Cardiac muscle cell (in vitro differentiated cells and primary cell): ENCODE measurements around the gene PHACTR3. TPM values are rescaled to one million over a fixed set of nuclear protein-coding genes. Genes with fewer than 3 reads are reported as not detected.

Source experiments
- DNase-seq, 2 donors: peaks; one replicate each; pipeline versions ENCODE4 v3.0.0 to v3.0.0-alpha.2; 2010 to 2017; ENCODE audit warnings: low read depth in 1 of 2, low spot score in 1 of 2
- H3K27ac ChIP-seq: fragments of 200-600 bp; sonication (generic); 2 replicates; pipeline ENCODE4 v1.5.1; 2016
- H3K27me3 ChIP-seq: fragments of 200-600 bp; sonication (generic); 2 replicates; pipeline ENCODE4 v1.6.0; 2016; ENCODE audit warnings: control low read depth
- H3K36me3 ChIP-seq: fragments of 200-600 bp; sonication (generic); 2 replicates; pipeline ENCODE4 v1.5.1; 2016; ENCODE audit warnings: control low read depth
- H3K4me1 ChIP-seq: fragments of 200-600 bp; sonication (generic); 2 replicates; pipeline ENCODE4 v1.8.1; 2017; ENCODE audit warnings: low read depth, mild to moderate bottlenecking, mixed run types
- H3K4me3 ChIP-seq: fragments of 200-600 bp; sonication (generic); 2 replicates; pipeline ENCODE4 v1.5.1; 2016; ENCODE audit warnings: mild to moderate bottlenecking
- H3K9me3 ChIP-seq: fragments of 200-600 bp; sonication (generic); 2 replicates; pipeline ENCODE4 v1.5.1; 2017; ENCODE audit warnings: low read depth, mild to moderate bottlenecking, control low read depth
- polyA plus RNA-seq: library from polyadenylated mRNA; unstranded; fragments of >200 nt; fragmentation: Nextera tagmentation; extraction: Ambion mirVana; gene quantifications from 2 replicates; pipeline ENCODE4 v1.2.1, GENCODE V29; 2016
- total RNA-seq: library from RNA; depleted of rRNA; stranded (reverse); fragments of >200 nt; gene quantifications from 2 replicates; pipeline ENCODE4 v1.2.3, GENCODE V29; 2016
- TF ChIP-seq, protein P1 (sequence below): IDR thresholded peaks from 2 replicates; pipeline ENCODE4 v1.5.1; 2012; ENCODE audit warnings: low read depth, mild to moderate bottlenecking, low read length

PHACTR3 gene
- total and polyA plus RNA-seq, 2 experiments from 2014 or later = 0.55 to 17.0 TPM

GRCh38 chr20:59589086-59589684 is 15.2 kb upstream of the PHACTR3 start:
- Histone ChIP-seq H3K4me3 (no peak overlapping the region), H3K36me3 (no peaks in the 10 kb centered on the region), H3K9me3 (no peaks in the 10 kb centered on the region), H3K4me1 (no peaks in the 10 kb centered on the region), H3K27me3 (no peaks in the 10 kb centered on the region), H3K27ac (no peak overlapping the region)
- TF ChIP-seq, protein P1, sequence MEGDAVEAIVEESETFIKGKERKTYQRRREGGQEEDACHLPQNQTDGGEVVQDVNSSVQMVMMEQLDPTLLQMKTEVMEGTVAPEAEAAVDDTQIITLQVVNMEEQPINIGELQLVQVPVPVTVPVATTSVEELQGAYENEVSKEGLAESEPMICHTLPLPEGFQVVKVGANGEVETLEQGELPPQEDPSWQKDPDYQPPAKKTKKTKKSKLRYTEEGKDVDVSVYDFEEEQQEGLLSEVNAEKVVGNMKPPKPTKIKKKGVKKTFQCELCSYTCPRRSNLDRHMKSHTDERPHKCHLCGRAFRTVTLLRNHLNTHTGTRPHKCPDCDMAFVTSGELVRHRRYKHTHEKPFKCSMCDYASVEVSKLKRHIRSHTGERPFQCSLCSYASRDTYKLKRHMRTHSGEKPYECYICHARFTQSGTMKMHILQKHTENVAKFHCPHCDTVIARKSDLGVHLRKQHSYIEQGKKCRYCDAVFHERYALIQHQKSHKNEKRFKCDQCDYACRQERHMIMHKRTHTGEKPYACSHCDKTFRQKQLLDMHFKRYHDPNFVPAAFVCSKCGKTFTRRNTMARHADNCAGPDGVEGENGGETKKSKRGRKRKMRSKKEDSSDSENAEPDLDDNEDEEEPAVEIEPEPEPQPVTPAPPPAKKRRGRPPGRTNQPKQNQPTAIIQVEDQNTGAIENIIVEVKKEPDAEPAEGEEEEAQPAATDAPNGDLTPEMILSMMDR = no peak
- no peak for DNase-seq

DNA sequence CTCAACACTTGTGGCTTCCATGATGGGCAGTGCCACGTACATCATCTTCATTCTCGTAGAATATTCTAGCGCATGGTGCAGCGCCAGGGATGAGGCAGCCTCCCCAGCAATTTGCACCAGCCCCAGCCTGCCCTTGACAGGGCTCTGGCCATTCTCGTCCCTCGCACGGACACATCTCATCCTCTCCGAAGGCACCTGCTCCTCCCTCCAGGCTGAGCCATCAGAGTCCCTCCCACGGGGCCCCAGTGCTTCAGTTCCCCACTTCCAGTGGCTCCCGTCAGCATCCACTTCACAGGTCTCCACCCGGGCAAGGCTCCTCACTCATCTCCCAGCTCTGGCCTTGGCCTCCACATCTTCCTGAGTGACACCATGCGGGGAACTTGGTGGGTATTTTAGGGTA is 13.3 kb upstream of the PHACTR3 start:
- no peaks in the 10 kb centered on the region for H3K27me3 ChIP-seq

GRCh38 chr20:59596690-59597089 is 7.7 kb upstream of the PHACTR3 start:
- H3K4me1 ChIP-seq = no peaks in the 10 kb centered on the region
- no peak overlapping the region for H3K27ac ChIP-seq
- DNase-seq = no peak
- no peaks in the 10 kb centered on the region for H3K27me3 ChIP-seq
- H3K4me3 ChIP-seq = no peak overlapping the region
- TF ChIP-seq, protein P1 = no peak
- no peaks in the 10 kb centered on the region for H3K9me3 ChIP-seq
- H3K36me3 ChIP-seq = no peaks in the 10 kb centered on the region

More for the DNA sequence above, 13.3 kb upstream of the PHACTR3 start:
- Histone ChIP-seq H3K27ac (no peak overlapping the region), H3K4me1 (no peaks in the 10 kb centered on the region), H3K4me3 (no peak overlapping the region), H3K9me3 (no peaks in the 10 kb centered on the region), H3K36me3 (no peaks in the 10 kb centered on the region)
- no peak for DNase-seq
- TF ChIP-seq, protein P1 = no peak

DNA sequence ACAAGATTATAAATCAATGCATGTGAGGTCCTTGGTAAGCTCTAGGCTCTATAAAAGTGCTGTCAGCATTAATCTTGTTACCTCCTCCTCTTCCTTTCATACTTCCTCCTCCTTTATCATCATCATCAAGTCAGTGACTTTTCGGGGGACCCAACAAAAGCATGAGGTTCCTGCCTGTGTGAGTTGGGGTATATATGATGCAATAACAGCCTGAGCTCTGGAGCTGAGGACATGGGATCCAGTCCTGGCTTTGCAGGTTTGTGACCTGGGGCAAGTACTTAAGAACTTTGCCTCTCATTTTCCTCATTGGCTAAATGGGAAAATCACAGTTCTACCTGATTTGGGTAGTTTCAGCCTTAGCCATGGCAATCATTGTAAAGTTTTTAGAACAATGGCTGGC is 7.1 kb upstream of the PHACTR3 start:
- H3K27ac ChIP-seq = no peak overlapping the region
- DNase-seq = no peak
- TF ChIP-seq, protein P1 = no peak
- H3K27me3 ChIP-seq = no peaks in the 10 kb centered on the region
- H3K9me3 ChIP-seq = no peaks in the 10 kb centered on the region
- H3K4me3 ChIP-seq = no peak overlapping the region
- H3K4me1 ChIP-seq = no peaks in the 10 kb centered on the region
- H3K36me3 ChIP-seq = no peaks in the 10 kb centered on the region

DNA sequence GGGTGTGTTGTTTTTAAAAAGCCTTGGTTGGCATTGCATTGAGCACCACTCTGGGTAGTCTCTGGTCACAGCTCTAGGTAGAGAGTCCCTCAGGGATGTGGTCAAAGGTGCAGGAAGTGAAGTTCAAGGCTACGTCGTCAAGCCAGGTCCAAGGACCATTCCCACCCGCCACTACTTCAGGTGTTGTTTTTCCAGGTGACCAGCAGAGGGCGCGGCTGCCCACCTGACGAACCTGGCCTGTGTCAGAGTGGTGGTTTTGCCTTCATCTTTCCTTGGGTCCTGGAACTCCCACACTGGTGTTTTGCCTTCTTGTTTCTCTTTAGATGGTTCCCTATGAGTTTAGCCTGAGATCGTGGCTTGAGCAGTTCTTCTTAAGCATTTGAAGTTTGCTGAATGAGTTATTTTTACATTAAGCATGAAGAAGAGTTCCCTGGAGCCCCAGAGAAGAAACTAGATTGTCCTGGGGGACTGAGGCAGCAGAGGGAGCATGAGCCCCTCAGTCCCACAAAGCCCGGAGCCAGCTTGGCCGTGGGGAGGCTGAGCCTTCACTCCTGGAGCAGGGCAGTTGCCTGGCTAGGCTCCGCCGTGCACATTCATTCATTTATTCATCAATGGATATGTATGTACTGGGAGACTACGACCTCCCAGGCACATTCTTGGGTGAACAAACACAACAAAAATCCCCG is 5.6 kb upstream of the PHACTR3 start:
- peak; percentile 7 to 16 for DNase-seq
- Histone ChIP-seq H3K27ac (no peak overlapping the region), H3K9me3 (no peaks in the 10 kb centered on the region), H3K27me3 (peaks cover 10% of the 10 kb centered on the region), H3K4me3 (no peak overlapping the region), H3K36me3 (no peaks in the 10 kb centered on the region), H3K4me1 (no peaks in the 10 kb centered on the region)
- TF ChIP-seq, protein P1 = peak; percentile 56
